LNCaP clone FGC (cell line): Measurements from ENCODE around the gene PSPH.
"Not testable (repeated sequence)": the region's sequence is repeated elsewhere in the genome, so short reads cannot be mapped to it uniquely, and the experiment has no call there.

Experiments used
- DNase-seq: peaks from one replicate; pipeline ENCODE4 v3.0.0-alpha.2; 2011; ENCODE audit warnings: low read depth
- H3K4me3 ChIP-seq: 2 replicates; pipeline ENCODE4 v1.5.1; 2011; ENCODE audit warnings: mild to moderate bottlenecking, low read depth, low read length, control low read depth
- CTCF ChIP-seq: IDR thresholded peaks from 2 replicates; pipeline ENCODE4 v1.5.1; 2012; ENCODE audit warnings: mild to moderate bottlenecking; ENCODE audit not compliant: control insufficient read depth, insufficient read depth; ENCODE audit errors: extremely low read depth

PSPH gene

DNA sequence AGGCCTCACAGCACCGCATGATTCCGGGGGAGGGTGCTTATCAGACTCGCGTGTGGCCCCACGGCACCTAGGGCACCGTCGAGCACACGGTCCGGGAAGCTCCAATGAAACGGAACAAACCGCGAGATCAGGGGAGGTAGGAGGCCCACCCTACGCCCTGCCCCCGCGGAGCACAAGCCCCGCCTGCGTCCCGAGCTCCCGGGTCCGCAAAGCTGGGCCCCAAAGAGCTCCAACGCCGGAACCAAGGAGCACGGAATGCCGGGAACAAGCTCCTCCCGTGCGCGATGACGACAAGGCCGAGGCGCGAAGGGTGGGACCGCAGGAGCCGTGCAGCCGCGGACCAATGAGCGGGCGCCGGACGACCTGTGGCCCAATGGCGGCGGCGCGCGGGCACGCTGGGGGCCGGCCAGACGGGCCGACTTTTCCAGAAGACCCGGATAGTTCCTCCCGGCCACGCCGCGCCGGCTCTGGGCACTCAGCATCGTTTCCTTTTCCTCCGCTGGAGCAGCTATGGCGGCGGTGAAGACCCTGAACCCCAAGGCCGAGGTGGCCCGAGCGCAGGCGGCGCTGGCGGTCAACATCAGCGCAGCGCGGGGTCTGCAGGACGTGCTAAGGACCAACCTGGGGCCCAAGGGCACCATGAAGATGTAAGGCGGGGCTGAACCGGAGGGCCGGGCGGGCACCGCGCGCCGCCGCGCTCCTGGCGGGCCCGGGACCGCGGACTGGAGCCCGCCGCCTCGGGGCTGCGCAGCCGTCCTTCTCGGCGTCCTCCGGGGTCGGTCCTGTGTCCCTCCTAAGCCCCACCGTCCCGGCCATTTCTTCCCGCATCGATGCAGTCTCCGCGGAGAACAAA is at the start of gene PSPH, which contains the start of gene CCT6A:
Gene PSPH (minus strand): TSS at position 106 of the 853 bp plus-strand sequence. CDS start 30,232 bp downstream, outside the sequence.
Gene CCT6A (plus strand): TSS at position 427 of the 853 bp plus-strand sequence. CDS start 84 bp downstream, at position 511.
- TF ChIP-seq CTCF, result no peak
- peak; percentile 95 for DNase-seq
- H3K4me3 ChIP-seq, result peak within 1 kb of the TSS; percentile 98

GRCh38 chr7:56099653-56100052 is 48.4 kb upstream of the PSPH start:
- no peak overlapping the region for H3K4me3 ChIP-seq
- TF ChIP-seq CTCF, result no peak
- DNase-seq, result no peak

- not testable (repeated sequence) for H3K4me3 ChIP-seq, DNase-seq
These were observed 47.2 kb upstream of the PSPH start for GRCh38 chr7:56098187-56099008.

GRCh38 chr7:56097700-56098099 is 46.5 kb upstream of the PSPH start:
- TF ChIP-seq CTCF, result no peak
- no peak for DNase-seq
- H3K4me3 ChIP-seq, result no peak overlapping the region

GRCh38 chr7:56092789-56093531 is 41.7 kb upstream of the PSPH start, which contains the start of gene PHKG1:
TSS of gene PHKG1 (minus strand) at chr7:56092952. CDS start at chr7:56088941, 4,011 bp downstream.
- TF ChIP-seq CTCF, result peak; percentile 72
- peak; percentile 84 for DNase-seq
- H3K4me3 ChIP-seq, result peak within 1 kb of the TSS; percentile 21; the same call in 1 of the 2 replicates

DNA sequence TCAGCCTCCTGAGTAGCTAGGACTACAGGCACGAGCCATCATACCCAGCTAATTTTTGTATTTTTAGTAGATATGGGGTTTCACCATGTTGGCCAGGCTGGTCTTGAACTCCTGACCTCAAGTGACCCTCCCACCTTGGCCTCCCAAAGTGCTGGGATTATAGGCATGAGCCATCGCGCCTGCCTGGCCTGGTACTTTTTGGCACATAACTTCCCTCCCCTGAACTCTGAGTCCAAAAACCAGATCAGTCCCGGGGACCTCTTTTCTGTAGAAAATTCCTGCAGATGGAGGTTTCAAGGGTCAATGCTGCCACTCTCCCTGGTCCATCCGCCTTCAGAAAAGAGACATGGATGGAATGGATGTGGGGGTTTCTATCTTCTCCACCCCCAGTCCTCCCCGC is 41.1 kb upstream of the PSPH start:
- not testable (repeated sequence) for DNase-seq
- peak overlapping the region; percentile 21; the same call in 1 of the 2 replicates for H3K4me3 ChIP-seq

DNA sequence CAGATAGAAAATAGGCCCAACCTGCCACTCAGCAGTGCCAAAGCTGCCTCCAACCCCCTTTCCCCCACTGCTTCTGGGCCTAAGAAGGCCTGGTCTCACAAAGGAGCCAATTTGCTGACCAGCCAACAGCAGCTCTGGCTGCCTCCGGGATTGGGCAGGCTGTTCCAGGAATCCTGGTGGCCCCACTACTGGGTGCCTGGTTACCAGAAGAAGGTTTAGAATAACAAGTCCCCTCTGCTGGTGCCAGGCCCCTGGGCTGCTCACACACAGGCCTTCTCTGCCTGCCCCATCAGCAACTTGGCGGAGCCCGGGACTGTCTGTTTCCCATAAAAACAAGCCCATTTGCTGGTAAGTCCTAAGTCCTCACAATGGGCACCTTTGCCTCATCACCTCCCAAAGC is 40.3 kb upstream of the PSPH start:
- no peak for TF ChIP-seq CTCF
- no peak overlapping the region for H3K4me3 ChIP-seq
- DNase-seq, result no peak
